ENCODE data around the gene ZNF394. TPM values are rescaled to one million over a fixed set of nuclear protein-coding genes. Genes with fewer than 3 reads are reported as not detected.

Gene ZNF394
- total RNA-seq, 1 experiment from 2014 or later, result 22.1 TPM

GRCh38 chr7:99543081-99543671 lies 43.1 kb upstream of the ZNF394 start:
- POLR2A ChIA-PET, result no interaction called here
- no peaks in the 10 kb centered on the region for H3K9me2 ChIP-seq (ENCODE audit: insufficient read depth)
- H3K4me2 ChIP-seq (ENCODE audit: low read length), result no peak overlapping the region
- BruUV-seq (replicated peaks), result no TSS peak
- intact Hi-C loops (cut with micrococcal nuclease), result no loop called here
- H3K27ac ChIP-seq (ENCODE audit: low read depth, low read length), result no peak overlapping the region
- CTCF ChIA-PET, result no interaction called here
- H4K20me1 ChIP-seq (ENCODE audit: insufficient read depth), result no peaks in the 10 kb centered on the region
- no peak overlapping the region for H2AFZ ChIP-seq (ENCODE audit: low read depth, low read length, poor library complexity, severe bottlenecking)
- RAD21 ChIA-PET (ENCODE audit: low non-redundant PET in 1 of 2, low total read pairs in 2 of 2, uncharacterized antibody in 2 of 2, unreplicated experiment in 2 of 2), result no interaction called here
- no peaks in the 10 kb centered on the region for H3K79me2 ChIP-seq (ENCODE audit: insufficient read depth, low read length)
- no peak for DNase-seq (ENCODE audit: low read depth, low spot score)
- H3K9ac ChIP-seq (ENCODE audit: low read length), result no peak overlapping the region
- no peaks in the 10 kb centered on the region for H3K4me1 ChIP-seq (ENCODE audit: control insufficient read depth in 1 of 2, insufficient read depth in 2 of 2, low read length in 2 of 2)
- no peak for ATAC-seq
- no peaks in the 10 kb centered on the region for H3K27me3 ChIP-seq (ENCODE audit: insufficient read depth, low read length)
- peaks cover 7 to 13% of the 10 kb centered on the region in 2 experiments; a peak in 2 of 4 replicates for H3K9me3 ChIP-seq (ENCODE audit: control insufficient read depth in 1 of 2, insufficient read depth in 1 of 2, low read depth in 1 of 2, low read length in 2 of 2)
- no peak overlapping the region for H3K4me3 ChIP-seq (replicated peaks in 1 of 2; ENCODE audit: low read depth in 1 of 2, low read length in 2 of 2)
- H3K36me3 ChIP-seq (ENCODE audit: control insufficient read depth in 1 of 2, insufficient read depth in 2 of 2, low read length in 2 of 2), result no peaks in the 10 kb centered on the region; a peak in 2 of 4 replicates
- TF ChIP-seq, protein P1, sequence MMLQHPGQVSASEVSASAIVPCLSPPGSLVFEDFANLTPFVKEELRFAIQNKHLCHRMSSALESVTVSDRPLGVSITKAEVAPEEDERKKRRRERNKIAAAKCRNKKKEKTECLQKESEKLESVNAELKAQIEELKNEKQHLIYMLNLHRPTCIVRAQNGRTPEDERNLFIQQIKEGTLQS (IDR thresholded peaks at IDR 0.05), result no peak
- no peak for TF ChIP-seq YY1 (IDR thresholded peaks at IDR 0.05; ENCODE audit: extremely low read depth, insufficient replicate concordance, low read depth, low read length)
- TF ChIP-seq EGR1 (IDR thresholded peaks at IDR 0.05; ENCODE audit: low read depth), result no peak
- no peak for TF ChIP-seq POLR2AphosphoS5 (IDR thresholded peaks at IDR 0.05; ENCODE audit: low read depth, low read length)
- TF ChIP-seq POLR2A (IDR thresholded peaks at IDR 0.05; ENCODE audit: borderline replicate concordance, extremely low read depth, insufficient read depth, insufficient read length), result no peak
- no peak for TF ChIP-seq CBX3 (IDR thresholded peaks at IDR 0.05; ENCODE audit: low read depth)
- TF ChIP-seq FOSL1 (IDR thresholded peaks at IDR 0.05; ENCODE audit: low read depth), result no peak
- TF ChIP-seq ZNF274 (IDR thresholded peaks at IDR 0.05; ENCODE audit: low read depth, low read length), result no peak

GRCh38 chr7:99541212-99541611 lies 41.1 kb upstream of the ZNF394 start:
- ATAC-seq (no peak), DNase-seq (ENCODE audit: low read depth, low spot score) (no peak)
- Histone ChIP-seq H3K9me2 (ENCODE audit: insufficient read depth) (no peaks in the 10 kb centered on the region), H3K27me3 (ENCODE audit: insufficient read depth, low read length) (no peaks in the 10 kb centered on the region), H3K4me1 (ENCODE audit: control insufficient read depth in 1 of 2, insufficient read depth in 2 of 2, low read length in 2 of 2) (no peaks in the 10 kb centered on the region), H4K20me1 (ENCODE audit: insufficient read depth) (no peaks in the 10 kb centered on the region), H3K27ac (ENCODE audit: low read depth, low read length) (no peak overlapping the region), H3K9ac (ENCODE audit: low read length) (no peak overlapping the region), H3K4me3 (replicated peaks in 1 of 2; ENCODE audit: low read depth in 1 of 2, low read length in 2 of 2) (no peak overlapping the region), H3K4me2 (ENCODE audit: low read length) (no peak overlapping the region), H3K9me3 (ENCODE audit: control insufficient read depth in 1 of 2, insufficient read depth in 1 of 2, low read depth in 1 of 2, low read length in 2 of 2) (peaks cover 7 to 13% of the 10 kb centered on the region in 2 experiments; a peak in 2 of 4 replicates), H3K79me2 (ENCODE audit: insufficient read depth, low read length) (no peaks in the 10 kb centered on the region), H2AFZ (ENCODE audit: low read depth, low read length, poor library complexity, severe bottlenecking) (no peak overlapping the region), H3K36me3 (ENCODE audit: control insufficient read depth in 1 of 2, insufficient read depth in 2 of 2, low read length in 2 of 2) (no peaks in the 10 kb centered on the region)
- BruUV-seq (replicated peaks), result no TSS peak
- ChIA-PET CTCF (no interaction called here), RAD21 (ENCODE audit: low non-redundant PET in 1 of 2, low total read pairs in 2 of 2, uncharacterized antibody in 2 of 2, unreplicated experiment in 2 of 2) (no interaction called here), POLR2A (no interaction called here)
- intact Hi-C loops (cut with micrococcal nuclease), result no loop called here
- no peak for TF ChIP-seq EZH2 (IDR thresholded peaks at IDR 0.05)
- TF ChIP-seq TCF7L2 (IDR thresholded peaks at IDR 0.05; ENCODE audit: borderline replicate concordance, extremely low read depth, insufficient read depth, insufficient read length), result no peak
- TF ChIP-seq, protein P1 (IDR thresholded peaks at IDR 0.05), result no peak
- TF ChIP-seq RAD21 (IDR thresholded peaks at IDR 0.05; ENCODE audit: low read depth), result no peak
- no peak for TF ChIP-seq ELF1 (IDR thresholded peaks at IDR 0.05; ENCODE audit: borderline replicate concordance, low read depth)
- TF ChIP-seq JUND (IDR thresholded peaks at IDR 0.05), result no peak
- no peak for TF ChIP-seq YY1 (IDR thresholded peaks at IDR 0.05; ENCODE audit: extremely low read depth, insufficient replicate concordance, low read depth, low read length)
- TF ChIP-seq CBX3 (IDR thresholded peaks at IDR 0.05; ENCODE audit: low read depth), result no peak
- TF ChIP-seq, protein P2, sequence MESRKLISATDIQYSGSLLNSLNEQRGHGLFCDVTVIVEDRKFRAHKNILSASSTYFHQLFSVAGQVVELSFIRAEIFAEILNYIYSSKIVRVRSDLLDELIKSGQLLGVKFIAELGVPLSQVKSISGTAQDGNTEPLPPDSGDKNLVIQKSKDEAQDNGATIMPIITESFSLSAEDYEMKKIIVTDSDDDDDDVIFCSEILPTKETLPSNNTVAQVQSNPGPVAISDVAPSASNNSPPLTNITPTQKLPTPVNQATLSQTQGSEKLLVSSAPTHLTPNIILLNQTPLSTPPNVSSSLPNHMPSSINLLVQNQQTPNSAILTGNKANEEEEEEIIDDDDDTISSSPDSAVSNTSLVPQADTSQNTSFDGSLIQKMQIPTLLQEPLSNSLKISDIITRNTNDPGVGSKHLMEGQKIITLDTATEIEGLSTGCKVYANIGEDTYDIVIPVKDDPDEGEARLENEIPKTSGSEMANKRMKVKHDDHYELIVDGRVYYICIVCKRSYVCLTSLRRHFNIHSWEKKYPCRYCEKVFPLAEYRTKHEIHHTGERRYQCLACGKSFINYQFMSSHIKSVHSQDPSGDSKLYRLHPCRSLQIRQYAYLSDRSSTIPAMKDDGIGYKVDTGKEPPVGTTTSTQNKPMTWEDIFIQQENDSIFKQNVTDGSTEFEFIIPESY (IDR thresholded peaks at IDR 0.05; ENCODE audit: extremely low read depth, insufficient replicate concordance, low read length), result no peak
- no peak for TF ChIP-seq SP1 (IDR thresholded peaks at IDR 0.05; ENCODE audit: low read depth)

All from HCT116 (cell line).